Muscle layer of colon (tissue), 2 donors: ENCODE results near the gene RAB11B.
"Not testable (repeated sequence)": the region's sequence is repeated elsewhere in the genome, so short reads cannot be mapped to it uniquely, and the experiment has no call there.

ENCODE experiments used
- H3K27ac ChIP-seq: one replicate; pipeline ENCODE4 v1.7.0; 2013; ENCODE audit warnings: low read depth, mild to moderate bottlenecking, low read length, moderate library complexity
- H3K27me3 ChIP-seq, 2 donors: one replicate each; pipeline ENCODE4 v1.7.0; 2013; ENCODE audit warnings: low read length in 2 of 2, mild to moderate bottlenecking in 2 of 2; ENCODE audit not compliant: insufficient read depth in 2 of 2, control insufficient read depth in 1 of 2
- H3K36me3 ChIP-seq: one replicate; pipeline ENCODE4 v1.7.0; 2013; ENCODE audit warnings: mild to moderate bottlenecking, low read length; ENCODE audit not compliant: insufficient read depth
- H3K4me1 ChIP-seq: one replicate; pipeline ENCODE4 v1.7.0; 2013; ENCODE audit warnings: mild to moderate bottlenecking, low read length; ENCODE audit not compliant: insufficient read depth
- H3K4me3 ChIP-seq, 2 donors: one replicate each; pipeline ENCODE4 v1.7.0; 2013; ENCODE audit warnings: low read length in 2 of 2, low read depth in 1 of 2, mild to moderate bottlenecking in 1 of 2, moderate library complexity in 1 of 2
- H3K9ac ChIP-seq: one replicate; pipeline ENCODE4 v1.7.0; 2013; ENCODE audit warnings: low read length
- H3K9me3 ChIP-seq: one replicate; pipeline ENCODE4 v1.7.0; 2013; ENCODE audit warnings: mild to moderate bottlenecking, low read length
- donor health status: abdominal sarcoma.
- donor health status: Adenocarcinoma of cecum.

The RAB11B gene

DNA sequence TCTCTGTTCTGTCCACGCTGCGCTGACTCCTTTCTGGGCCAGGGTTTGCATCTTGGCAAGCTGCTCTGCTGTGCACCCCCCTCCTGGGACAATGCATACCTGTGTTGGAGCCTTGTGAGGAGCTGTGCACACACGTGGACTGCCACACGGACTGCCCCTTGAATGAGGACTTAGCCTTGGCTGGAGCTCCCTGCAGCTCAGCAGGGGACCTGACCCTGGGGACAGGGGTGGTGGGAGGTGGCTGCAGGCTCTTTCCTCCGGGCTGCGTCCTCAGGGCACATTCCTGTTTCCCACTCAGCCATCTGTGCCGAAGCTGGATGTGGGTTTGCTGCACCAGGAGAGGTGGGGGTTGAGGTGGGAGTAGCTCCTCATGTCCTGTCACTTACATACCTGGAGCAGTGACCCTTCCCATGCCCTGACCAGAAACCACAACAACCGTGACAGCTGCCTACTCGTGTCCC lies 8.2 kb downstream of the RAB11B start:
- Histone ChIP-seq H3K4me1 (peaks cover 39% of the 10 kb centered on the region), H3K4me3 (no peak overlapping the region), H3K27me3 (no peaks in the 10 kb centered on the region), H3K36me3 (peaks cover 28% of the 10 kb centered on the region), H3K9me3 (no peaks in the 10 kb centered on the region), H3K27ac (no peak overlapping the region), H3K9ac (no peak overlapping the region)

DNA sequence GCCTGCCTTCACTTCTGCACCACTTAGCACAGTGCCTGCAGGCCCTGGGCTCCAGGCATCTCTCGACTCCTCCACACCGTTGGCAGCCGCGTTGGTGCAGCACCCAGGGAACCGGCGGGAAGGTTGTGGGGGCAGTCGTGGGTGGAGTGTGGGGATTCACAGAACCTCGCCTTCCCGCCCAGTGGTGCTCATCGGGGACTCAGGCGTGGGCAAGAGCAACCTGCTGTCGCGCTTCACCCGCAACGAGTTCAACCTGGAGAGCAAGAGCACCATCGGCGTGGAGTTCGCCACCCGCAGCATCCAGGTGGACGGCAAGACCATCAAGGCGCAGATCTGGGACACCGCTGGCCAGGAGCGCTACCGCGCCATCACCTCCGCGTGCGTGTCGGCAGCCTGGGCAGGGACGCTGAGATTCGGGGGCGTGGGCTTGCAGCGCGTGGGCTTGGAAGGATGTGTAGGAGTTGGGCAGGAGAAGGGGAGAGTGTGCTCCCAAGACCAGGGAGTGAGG lies 9.6 kb downstream of the RAB11B start:
- Histone ChIP-seq H3K9me3 (no peaks in the 10 kb centered on the region), H3K4me3 (no peak overlapping the region), H3K9ac (no peak overlapping the region), H3K36me3 (peaks cover 31% of the 10 kb centered on the region), H3K27me3 (no peaks in the 10 kb centered on the region), H3K27ac (no peak overlapping the region), H3K4me1 (peaks cover 25% of the 10 kb centered on the region)

DNA sequence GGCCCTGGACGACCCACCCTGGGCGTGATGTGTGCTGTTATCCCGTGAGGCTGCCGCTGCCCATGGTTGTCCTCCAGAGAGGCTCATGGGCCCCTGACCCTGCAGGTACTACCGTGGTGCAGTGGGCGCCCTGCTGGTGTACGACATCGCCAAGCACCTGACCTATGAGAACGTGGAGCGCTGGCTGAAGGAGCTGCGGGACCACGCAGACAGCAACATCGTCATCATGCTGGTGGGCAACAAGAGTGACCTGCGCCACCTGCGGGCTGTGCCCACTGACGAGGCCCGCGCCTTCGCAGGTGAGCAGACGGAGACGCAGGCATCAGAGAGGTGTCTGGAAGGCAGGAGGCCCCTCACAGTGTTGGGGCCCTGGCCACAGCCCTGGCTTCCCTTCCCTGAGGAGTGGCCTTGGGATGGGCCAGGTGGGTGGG lies 11.8 kb downstream of the RAB11B start:
- Histone ChIP-seq H3K9ac (no peak overlapping the region), H3K27me3 (no peaks in the 10 kb centered on the region), H3K4me1 (peaks cover 13% of the 10 kb centered on the region), H3K36me3 (peaks cover 30% of the 10 kb centered on the region), H3K4me3 (no peak overlapping the region), H3K9me3 (no peaks in the 10 kb centered on the region), H3K27ac (no peak overlapping the region)

DNA sequence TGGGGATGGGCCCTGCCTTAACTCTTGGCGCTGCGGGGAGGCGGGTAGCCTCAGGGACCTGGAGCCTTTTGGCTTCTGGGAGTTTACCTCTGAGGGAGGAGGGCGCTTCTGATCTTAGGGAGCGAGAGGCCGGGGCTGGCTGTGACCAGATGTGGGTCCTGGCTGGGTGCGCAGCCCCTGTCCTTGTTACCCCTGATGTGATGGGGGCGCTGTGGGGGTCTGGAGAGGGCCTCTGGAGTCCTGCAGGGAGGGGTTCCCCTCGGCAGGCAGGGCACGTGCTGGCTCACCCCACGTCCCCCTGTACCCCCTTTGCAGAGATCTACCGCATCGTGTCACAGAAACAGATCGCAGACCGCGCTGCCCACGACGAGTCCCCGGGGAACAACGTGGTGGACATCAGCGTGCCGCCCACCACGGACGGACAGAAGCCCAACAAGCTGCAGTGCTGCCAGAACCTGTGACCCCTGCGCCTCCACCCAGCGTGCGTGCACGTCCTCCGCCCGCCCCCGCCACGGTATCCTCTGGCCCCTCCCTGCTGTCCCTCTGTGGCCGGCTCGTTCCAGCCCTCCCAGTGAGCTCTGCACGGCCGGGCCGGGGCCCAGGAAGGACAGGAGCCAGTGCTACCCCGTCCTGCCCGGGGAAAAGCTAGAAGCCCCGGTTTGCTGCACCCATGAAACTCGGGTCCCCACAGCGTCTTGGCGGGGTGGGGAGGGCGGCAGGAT lies 13.1 kb downstream of the RAB11B start:
- Histone ChIP-seq H3K9ac (no peak overlapping the region), H3K27ac (no peak overlapping the region), H3K27me3 (no peaks in the 10 kb centered on the region), H3K36me3 (peaks cover 30% of the 10 kb centered on the region), H3K4me3 (no peak overlapping the region), H3K9me3 (no peaks in the 10 kb centered on the region), H3K4me1 (no peaks in the 10 kb centered on the region)

DNA sequence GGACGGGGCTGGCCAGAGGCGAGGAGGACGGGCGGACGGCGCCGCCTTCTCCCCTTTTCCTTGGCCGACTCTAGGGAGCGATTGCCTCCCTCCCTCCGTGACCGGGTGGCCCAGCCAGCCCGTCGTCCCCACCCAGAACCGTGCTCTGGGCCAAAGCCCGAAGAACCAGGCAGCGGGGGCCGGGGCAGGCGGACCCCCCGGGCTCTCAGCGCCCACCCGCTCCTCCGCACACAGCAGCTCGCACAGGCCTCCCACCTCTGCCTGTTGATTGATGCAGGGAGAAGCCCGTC lies 13.6 kb downstream of the RAB11B start:
- H3K36me3 ChIP-seq: peaks cover 30% of the 10 kb centered on the region
- H3K9ac ChIP-seq: no peak overlapping the region
- H3K27ac ChIP-seq: no peak overlapping the region
- no peaks in the 10 kb centered on the region for H3K4me1 ChIP-seq
- no peak overlapping the region for H3K4me3 ChIP-seq
- no peaks in the 10 kb centered on the region for H3K9me3 ChIP-seq
- no peaks in the 10 kb centered on the region for H3K27me3 ChIP-seq

DNA sequence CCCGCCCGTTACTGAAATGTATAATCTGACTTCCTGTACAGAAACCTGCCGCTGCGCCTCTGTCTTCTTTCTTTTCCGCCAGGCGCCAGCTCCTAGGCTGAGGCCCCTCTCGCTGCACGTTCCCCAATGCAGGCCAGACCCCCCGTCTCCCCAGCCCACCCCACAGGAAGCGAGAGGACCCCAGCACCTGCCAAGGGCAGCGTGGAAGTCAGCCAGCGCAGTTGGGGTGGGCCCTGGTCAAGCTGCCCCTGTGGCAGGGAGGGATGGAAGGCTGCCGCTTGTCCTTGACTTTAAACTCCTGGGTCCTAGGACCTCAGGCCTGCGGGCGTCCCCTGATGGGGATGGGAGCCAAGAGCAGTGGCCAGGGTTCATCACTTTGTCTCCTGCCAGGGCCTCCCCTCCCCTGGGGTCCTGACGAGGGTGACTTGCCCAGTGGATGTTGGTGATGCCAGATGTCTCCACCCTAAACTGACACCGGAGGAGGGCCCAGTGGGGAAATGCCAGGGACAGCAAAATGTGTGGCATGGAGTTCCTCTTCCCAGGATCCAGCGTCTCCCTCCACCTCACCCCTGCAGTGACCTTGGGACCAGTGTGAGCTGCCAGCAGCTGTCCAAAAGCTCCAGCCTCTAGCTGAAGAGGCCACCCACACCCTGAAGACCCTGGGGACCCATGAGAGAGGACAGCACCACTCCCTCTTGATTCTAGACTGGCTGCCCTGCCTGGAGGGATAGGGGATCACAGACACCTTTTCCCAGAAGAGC lies 14.4 kb downstream of the RAB11B start:
- H3K9me3 ChIP-seq: no peaks in the 10 kb centered on the region
- H3K9ac ChIP-seq: no peak overlapping the region
- H3K4me3 ChIP-seq: no peak overlapping the region
- no peaks in the 10 kb centered on the region for H3K4me1 ChIP-seq
- no peak overlapping the region for H3K27ac ChIP-seq
- H3K27me3 ChIP-seq: no peaks in the 10 kb centered on the region
- peaks cover 30% of the 10 kb centered on the region for H3K36me3 ChIP-seq

DNA sequence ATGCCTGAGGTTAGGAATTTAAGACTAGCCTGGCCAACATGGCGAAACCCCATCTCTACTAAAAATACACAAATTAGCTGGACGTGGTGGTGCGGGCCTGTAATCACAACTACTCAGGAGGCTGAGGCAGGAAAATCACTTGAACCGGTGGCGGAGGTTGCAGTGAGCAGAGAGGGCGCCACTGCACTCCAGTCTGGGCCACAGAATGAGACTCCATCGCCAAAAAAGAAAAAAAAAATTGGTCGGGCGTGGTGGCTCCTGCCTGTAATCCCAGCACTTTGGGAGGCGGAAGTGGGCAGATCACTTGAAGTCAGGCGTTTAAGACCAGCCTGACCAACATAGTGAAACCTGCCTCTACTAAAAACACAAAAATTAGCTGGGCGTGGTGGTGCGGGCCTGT lies 20.6 kb downstream of the RAB11B start:
- not testable (repeated sequence) for H3K4me3 ChIP-seq, H3K36me3 ChIP-seq, H3K27ac ChIP-seq, H3K9me3 ChIP-seq, H3K27me3 ChIP-seq, H3K9ac ChIP-seq
- H3K4me1 ChIP-seq: peaks cover 17% of the 10 kb centered on the region

DNA sequence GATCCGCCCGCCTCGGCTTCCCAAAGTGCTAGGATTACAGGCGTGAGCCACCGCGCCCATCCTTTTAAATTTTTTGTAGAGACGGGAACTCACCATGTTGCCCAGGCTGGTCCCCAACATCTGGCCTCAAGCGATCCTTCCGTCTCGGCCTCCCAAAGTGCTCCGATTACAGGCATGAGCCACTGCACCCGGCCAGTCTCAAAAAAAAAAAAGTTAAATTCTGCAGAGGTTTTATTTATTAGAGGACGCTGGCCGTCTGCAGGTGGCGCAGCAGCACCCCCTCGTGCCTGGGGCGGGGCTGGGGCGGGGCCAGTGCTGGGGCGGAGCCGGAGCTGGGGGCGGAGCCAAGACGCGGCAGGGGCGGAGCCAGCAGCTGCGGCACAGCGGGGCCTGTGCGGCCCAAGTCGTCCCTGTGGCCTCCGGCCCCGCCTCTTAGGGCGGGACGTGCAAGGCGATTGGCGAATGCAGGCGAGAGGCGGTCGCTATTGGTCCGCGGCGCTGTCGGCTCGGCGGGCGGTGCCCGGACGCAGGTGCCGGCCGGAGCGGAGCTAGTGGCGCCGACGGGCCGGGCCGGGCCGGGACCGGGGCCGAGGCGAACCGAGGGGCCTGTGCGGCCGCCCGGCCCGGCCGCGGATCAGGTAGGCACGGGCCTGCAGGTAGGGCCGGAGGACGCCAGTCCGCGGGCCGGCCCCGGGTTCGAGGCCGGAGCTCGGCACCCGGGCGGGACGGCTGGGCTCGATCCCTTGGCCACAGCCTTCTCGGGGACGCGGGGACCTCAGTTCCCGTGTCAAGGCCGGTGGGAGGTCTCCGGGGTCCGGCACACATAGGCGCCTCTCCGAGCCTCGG lies 22.8 kb downstream of the RAB11B start, which contains the start of gene MARCHF2:
TSS of gene MARCHF2 (plus strand) at position 523 of the 846 bp plus-strand sequence. CDS start 8,536 bp downstream, outside the sequence.
- H3K9ac ChIP-seq: peak within 1 kb of the TSS; percentile 68
- no peaks in the 10 kb centered on the region for H3K9me3 ChIP-seq
- peak within 1 kb of the TSS; percentile 47 for H3K27ac ChIP-seq
- peaks cover 32% of the 10 kb centered on the region for H3K4me1 ChIP-seq
- H3K36me3 ChIP-seq: no peaks in the 10 kb centered on the region
- H3K4me3 ChIP-seq: peak within 1 kb of the TSS; percentile 66 to 92
- no peaks in the 10 kb centered on the region for H3K27me3 ChIP-seq

DNA sequence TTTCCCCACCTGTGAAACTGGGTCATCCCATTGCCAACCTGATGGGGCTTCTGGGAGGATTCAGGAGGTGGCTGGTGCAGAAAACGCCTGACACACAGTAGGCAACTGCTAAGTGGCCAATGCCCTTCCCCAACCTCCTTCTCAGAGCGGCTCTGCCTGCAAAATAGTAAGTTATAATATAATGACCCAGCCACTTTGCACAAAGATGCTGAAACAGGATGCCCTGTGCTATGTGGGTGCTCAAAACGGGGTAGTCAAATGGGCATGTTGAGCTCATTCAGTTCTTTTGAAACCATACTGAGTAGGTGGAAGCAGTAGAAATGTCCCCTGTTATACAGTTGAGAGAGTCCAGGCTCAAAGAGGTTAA lies 23.5 kb downstream of the RAB11B start:
- H3K4me1 ChIP-seq: peaks cover 32% of the 10 kb centered on the region
- no peaks in the 10 kb centered on the region for H3K9me3 ChIP-seq
- H3K36me3 ChIP-seq: no peaks in the 10 kb centered on the region
- peak overlapping the region; percentile 66 to 92 for H3K4me3 ChIP-seq
- H3K27me3 ChIP-seq: no peaks in the 10 kb centered on the region
- peak overlapping the region; percentile 47 for H3K27ac ChIP-seq
- H3K9ac ChIP-seq: peak overlapping the region; percentile 68

DNA sequence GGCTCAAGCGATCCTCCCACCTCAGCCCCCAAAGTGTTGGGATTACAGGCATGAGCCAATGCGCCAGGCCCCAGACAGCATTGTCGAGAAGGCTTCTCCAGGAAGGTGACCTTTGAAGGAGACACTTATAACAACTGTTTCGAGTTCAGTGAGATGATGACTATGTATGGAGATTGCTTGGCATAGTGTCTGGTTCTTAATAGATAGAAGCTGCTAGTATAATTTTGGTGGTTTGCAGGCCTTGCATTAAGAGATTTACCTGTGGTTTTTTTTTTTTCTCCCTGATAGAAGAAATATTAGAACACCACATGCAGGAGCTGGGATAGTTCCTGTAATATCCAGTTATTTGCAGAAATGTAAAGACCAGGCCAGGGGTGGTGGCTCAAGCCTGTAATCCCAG lies 26.6 kb downstream of the RAB11B start:
- H3K4me1 ChIP-seq: peaks cover 32% of the 10 kb centered on the region

More for the DNA sequence above, 26.6 kb downstream of the RAB11B start:
- H3K36me3 ChIP-seq: no peaks in the 10 kb centered on the region
- H3K4me3 ChIP-seq: no peak overlapping the region
- H3K27ac ChIP-seq: no peak overlapping the region
- no peaks in the 10 kb centered on the region for H3K9me3 ChIP-seq
- H3K9ac ChIP-seq: no peak overlapping the region
- H3K27me3 ChIP-seq: no peaks in the 10 kb centered on the region
